ENCODE measurements around the gene ABCG1.

- TF ChIP-seq CTCF (IDR thresholded peaks at IDR 0.05) (no peak), POLR2A (IDR thresholded peaks at IDR 0.05) (no peak), POLR2AphosphoS5 (IDR thresholded peaks at IDR 0.05) (no peak)
Measured at GRCh38 chr21:42317826-42318746, 99.1 kb downstream of the ABCG1 start.
